Neutrophil (primary cell): ENCODE data around the gene SEMA3B.

Experiments used
- H3K27ac ChIP-seq: fragments of 200-600 bp; sonication (generic); 2 replicates; pipeline ENCODE4 v1.5.1; 2016; ENCODE audit warnings: mild to moderate bottlenecking, moderate library complexity
- H3K27me3 ChIP-seq: fragments of 200-600 bp; sonication (generic); 2 replicates; pipeline ENCODE4 v1.6.0; 2016; ENCODE audit warnings: mild to moderate bottlenecking
- H3K36me3 ChIP-seq: fragments of 200-600 bp; sonication (generic); 2 replicates; pipeline ENCODE4 v1.5.1; 2017
- H3K4me1 ChIP-seq, 2 experiments: fragments of 200-600 bp in 1 of 2; sonication (generic) in 1 of 2; 1 replicate in 1 of 2; 2 replicates in 1 of 2; pipeline versions ENCODE4 v1.5.1 to v1.6.1; 2013 to 2016; ENCODE audit warnings: low read depth in 1 of 2, low read length in 1 of 2, mild to moderate bottlenecking in 1 of 2, moderate library complexity in 1 of 2; ENCODE audit not compliant: control insufficient read depth in 1 of 2, insufficient read depth in 1 of 2
- H3K4me3 ChIP-seq, 2 experiments: fragments of 200-600 bp in 1 of 2; sonication (generic) in 1 of 2; 1 replicate in 1 of 2; 2 replicates in 1 of 2; pipeline ENCODE4 v1.5.1; 2013 to 2016; ENCODE audit warnings: low read depth in 1 of 2, low read length in 1 of 2, mild to moderate bottlenecking in 1 of 2, moderate library complexity in 1 of 2
- H3K9me3 ChIP-seq: fragments of 200-600 bp; sonication (generic); 2 replicates; pipeline ENCODE4 v1.5.1; 2016
- CTCF ChIP-seq: fragments of 200-600 bp; sonication (generic); IDR thresholded peaks from 2 replicates; pipeline ENCODE4 v1.5.1; 2016; ENCODE audit warnings: antibody characterized with exemption

Gene SEMA3B

DNA sequence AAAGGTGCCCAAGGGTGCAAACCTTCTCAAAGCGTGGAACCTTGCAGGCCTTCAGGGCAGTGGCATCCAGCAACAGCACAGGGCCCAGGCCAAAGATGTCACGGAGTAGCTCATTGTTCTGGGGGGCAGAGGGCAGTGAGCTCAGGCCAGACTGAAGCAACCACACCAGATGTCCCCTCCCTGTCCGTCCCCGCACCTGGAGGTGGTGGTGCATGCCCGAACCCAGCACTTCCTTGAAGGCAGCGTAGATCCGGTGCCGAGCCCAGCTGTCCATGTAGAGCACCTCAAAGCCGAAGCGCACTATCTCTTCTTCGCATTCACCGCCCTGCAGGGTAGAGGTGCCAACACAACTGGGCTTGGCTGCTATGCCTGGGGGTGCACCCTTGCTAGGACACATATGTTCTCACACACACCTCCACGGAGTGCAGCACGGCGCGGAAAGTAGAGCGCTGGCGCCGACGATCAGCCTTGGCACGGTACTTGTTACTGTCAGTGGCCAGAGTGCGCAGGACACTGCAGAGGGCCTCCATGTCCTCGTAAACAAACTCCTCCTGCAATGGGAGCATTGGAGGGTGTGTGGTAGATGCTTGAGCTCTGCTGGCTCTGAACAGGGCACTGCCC is 19.6 kb downstream of the SEMA3B start:
- no peak overlapping the region for H3K4me3 ChIP-seq
- peaks cover 15 to 19% of the 10 kb centered on the region in 2 experiments for H3K4me1 ChIP-seq
- H3K27ac ChIP-seq: no peak overlapping the region
- H3K9me3 ChIP-seq: no peaks in the 10 kb centered on the region
- no peak for TF ChIP-seq CTCF
- peaks cover 12% of the 10 kb centered on the region for H3K36me3 ChIP-seq
- no peaks in the 10 kb centered on the region for H3K27me3 ChIP-seq

GRCh38 chr3:50289130-50289529 is 20.2 kb downstream of the SEMA3B start:
- Histone ChIP-seq H3K4me3 (no peak overlapping the region), H3K4me1 (peaks cover 15 to 19% of the 10 kb centered on the region in 2 experiments), H3K27me3 (no peaks in the 10 kb centered on the region), H3K27ac (no peak overlapping the region), H3K36me3 (peaks cover 12% of the 10 kb centered on the region), H3K9me3 (no peaks in the 10 kb centered on the region)
- TF ChIP-seq CTCF: no peak

DNA sequence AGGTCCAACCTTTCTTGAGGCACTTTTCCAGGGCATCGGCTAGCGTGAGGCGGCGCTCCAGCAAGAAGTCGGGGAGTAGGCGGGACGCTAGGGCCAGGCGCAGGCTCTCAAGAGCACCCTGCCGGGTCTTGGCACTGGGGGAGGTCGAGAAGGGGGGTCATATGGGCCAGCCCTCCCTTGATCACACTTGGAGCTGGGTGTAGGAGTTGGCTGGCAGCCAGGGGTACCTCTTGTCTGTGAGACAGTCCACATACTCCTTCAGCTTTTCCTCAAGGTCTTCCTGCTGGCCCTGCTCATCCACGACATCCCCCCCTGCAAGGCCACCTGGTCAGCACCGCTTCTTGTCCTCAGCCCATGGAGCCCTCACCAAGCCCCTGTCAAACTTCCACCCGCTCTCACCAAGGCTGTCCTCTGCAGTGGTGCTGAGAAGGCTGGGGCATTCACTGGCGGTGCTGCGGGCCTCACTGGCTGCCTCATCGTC is 21.3 kb downstream of the SEMA3B start:
- Histone ChIP-seq H3K27ac (no peak overlapping the region), H3K36me3 (peaks cover 12% of the 10 kb centered on the region), H3K9me3 (no peaks in the 10 kb centered on the region), H3K4me1 (peaks cover 15 to 19% of the 10 kb centered on the region in 2 experiments), H3K27me3 (no peaks in the 10 kb centered on the region), H3K4me3 (no peak overlapping the region)
- no peak for TF ChIP-seq CTCF

DNA sequence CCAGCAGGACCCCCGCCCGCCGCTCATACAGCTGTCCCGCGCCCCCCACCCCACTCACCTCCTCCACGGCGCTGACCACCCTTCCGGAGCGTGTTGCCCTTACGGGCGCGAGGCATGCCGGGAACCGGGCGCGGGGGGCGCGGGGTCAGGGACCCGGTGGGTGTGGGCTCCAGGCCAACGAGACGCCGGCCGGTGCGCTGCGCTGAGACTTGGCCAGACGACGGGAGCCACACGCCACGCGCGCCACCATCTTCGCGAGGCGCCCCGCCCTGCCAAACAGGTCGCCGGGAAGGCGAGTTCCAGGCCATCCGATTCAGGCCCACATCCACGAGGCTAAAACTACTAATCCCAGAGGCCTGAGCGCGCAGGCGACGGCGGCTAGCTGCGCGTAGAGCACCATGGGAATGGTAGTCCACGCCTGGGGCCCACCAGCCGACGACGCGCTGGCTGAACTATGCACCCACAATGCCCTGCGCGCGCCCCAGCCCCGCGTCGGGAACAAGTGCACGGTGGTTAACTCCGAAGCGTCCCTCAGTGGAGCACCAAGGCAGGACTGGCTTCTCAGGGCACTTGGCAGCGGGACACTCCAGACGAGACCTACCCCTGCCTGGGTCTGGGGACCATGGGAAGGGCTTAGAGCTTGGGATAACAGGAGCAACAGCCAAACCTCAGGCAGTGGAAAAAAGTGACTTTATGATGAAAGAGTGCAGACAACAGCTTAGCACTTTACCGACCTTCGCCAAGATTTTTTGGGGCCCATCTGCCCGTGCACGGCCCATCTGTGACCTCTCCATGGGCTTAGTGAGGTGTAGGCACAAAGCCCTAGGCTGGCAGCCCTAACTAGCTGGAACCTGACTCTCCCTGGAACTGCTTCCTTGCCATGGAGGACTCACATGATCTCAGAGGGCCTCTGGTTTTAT is 23.5 kb downstream of the SEMA3B start, which contains the start of gene IFRD2:
TSS of gene IFRD2 (minus strand) at position 271 of the 920 bp plus-strand sequence. CDS start at position 116, 155 bp downstream.
- peak within 1 kb of the TSS; percentile 69 for H3K27ac ChIP-seq

More for the DNA sequence above, 23.5 kb downstream of the SEMA3B start, which contains the start of gene IFRD2:
- peak within 1 kb of the TSS; percentile 59 to 82 for H3K4me3 ChIP-seq
- peak; percentile 32 for TF ChIP-seq CTCF
- no peaks in the 10 kb centered on the region for H3K9me3 ChIP-seq
- peaks cover 12% of the 10 kb centered on the region for H3K36me3 ChIP-seq
- H3K4me1 ChIP-seq: peaks cover 19 to 23% of the 10 kb centered on the region in 2 experiments
- no peaks in the 10 kb centered on the region for H3K27me3 ChIP-seq
